OCI-LY1 (cell line): ENCODE data around the gene RNF212.

Experiments
- CTCF ChIP-seq: fragments of 200-600 bp; sonication (generic), shearing (Covaris generic); IDR thresholded peaks from 2 replicates; pipeline ENCODE4 v1.5.1; 2017; ENCODE audit warnings: mild to moderate bottlenecking, antibody characterized with exemption, low read length, moderate library complexity, mixed read lengths
- EZH2 ChIP-seq: fragments of 200-600 bp; sonication (generic), shearing (Covaris generic); IDR thresholded peaks from 2 replicates; pipeline ENCODE4 v1.8.0; 2017; ENCODE audit warnings: borderline replicate concordance, mixed run types, mild to moderate bottlenecking, antibody characterized with exemption, low read length, moderate library complexity, mixed read lengths

- TF ChIP-seq CTCF (no peak), EZH2 (no peak)
Observed at GRCh38 chr4:1060621-1061020, 52.7 kb downstream of the RNF212 start.
